ACC112 (cell line): ENCODE data around the gene CSNK1D.

Experiments used
- H2AFZ ChIP-seq: fragments of 200-600 bp; sonication (generic); one replicate; pipeline ENCODE4 v1.6.0; 2017; ENCODE audit warnings: antibody characterized with exemption, low read length; ENCODE audit not compliant: unreplicated experiment
- H3K27ac ChIP-seq: fragments of 200-600 bp; sonication (generic); 2 replicates; pipeline ENCODE4 v1.5.1; 2014; ENCODE audit warnings: low read depth, mild to moderate bottlenecking, antibody characterized with exemption, low read length, moderate library complexity
- H3K27me3 ChIP-seq: fragments of 200-600 bp; sonication (generic); 2 replicates; pipeline ENCODE4 v1.6.1; 2014; ENCODE audit warnings: mild to moderate bottlenecking, antibody characterized with exemption, low read length, moderate library complexity, mixed read lengths; ENCODE audit not compliant: insufficient read depth
- H3K36me3 ChIP-seq: fragments of 200-600 bp; sonication (generic); 2 replicates; pipeline ENCODE4 v1.6.1; 2016; ENCODE audit warnings: mild to moderate bottlenecking, antibody characterized with exemption, low read length, moderate library complexity, mixed read lengths; ENCODE audit not compliant: insufficient read depth
- H3K4me1 ChIP-seq: fragments of 200-600 bp; sonication (generic); one replicate; pipeline ENCODE4 v1.6.1; 2016; ENCODE audit warnings: low read length, mixed read lengths; ENCODE audit not compliant: insufficient read depth, unreplicated experiment, control insufficient read depth
- H3K4me3 ChIP-seq: fragments of 200-600 bp; sonication (generic); 2 replicates; pipeline ENCODE4 v1.5.1; 2014; ENCODE audit warnings: mild to moderate bottlenecking, low read depth, low read length
- H3K79me2 ChIP-seq: fragments of 200-600 bp; sonication (generic); one replicate; pipeline ENCODE4 v1.6.0; 2016; ENCODE audit warnings: low read length; ENCODE audit not compliant: control insufficient read depth, unreplicated experiment, insufficient read depth

Gene CSNK1D

DNA sequence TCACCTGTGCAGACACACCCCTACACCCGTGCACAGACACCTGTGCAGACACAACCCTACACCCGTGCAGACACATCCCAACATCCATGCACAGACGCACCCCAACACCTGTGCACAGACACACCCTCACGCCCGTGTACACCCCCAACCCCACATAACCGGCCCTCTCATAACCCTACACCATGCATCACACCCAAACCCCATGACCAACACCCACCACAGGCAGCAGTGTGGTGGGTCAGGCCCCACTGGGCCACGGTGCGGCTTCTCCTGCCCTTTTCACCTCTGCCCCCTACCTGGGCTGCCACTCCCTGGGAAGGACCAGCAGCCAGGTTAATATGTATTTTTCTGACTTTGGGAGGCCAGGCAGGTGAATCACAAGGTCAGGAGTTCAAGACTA lies 48.8 kb downstream of the CSNK1D start:
- Histone ChIP-seq H3K27me3 (no peaks in the 10 kb centered on the region), H2AFZ (no peak overlapping the region), H3K4me3 (no peak overlapping the region), H3K4me1 (peaks cover 3% of the 10 kb centered on the region), H3K79me2 (peaks cover 19% of the 10 kb centered on the region), H3K27ac (no peak overlapping the region), H3K36me3 (peaks cover 5% of the 10 kb centered on the region; the same call in 1 of the 2 replicates)

DNA sequence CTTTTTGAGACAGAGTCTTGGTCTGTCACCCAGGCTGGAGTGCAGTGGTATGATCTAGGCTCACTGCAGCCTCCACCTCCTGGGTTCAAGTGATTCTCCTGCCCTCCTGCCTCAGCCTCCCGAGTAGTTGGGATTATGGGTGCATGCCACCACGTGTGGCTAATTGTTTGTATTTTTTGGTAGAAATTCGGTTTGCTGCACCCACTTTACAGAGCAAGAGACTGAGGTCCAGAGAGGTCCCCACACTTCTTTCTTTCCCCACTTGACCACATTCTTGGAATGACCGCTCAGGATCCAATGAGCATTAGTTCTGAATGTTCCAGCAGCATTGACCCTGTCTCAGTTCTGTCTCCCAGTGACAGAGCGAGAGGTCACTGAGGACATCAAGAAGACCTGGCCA lies 50.0 kb downstream of the CSNK1D start:
- H3K27ac ChIP-seq = no peak overlapping the region
- no peak overlapping the region for H3K4me3 ChIP-seq
- no peak overlapping the region for H2AFZ ChIP-seq
- peaks cover 15% of the 10 kb centered on the region for H3K79me2 ChIP-seq
- H3K36me3 ChIP-seq = no peaks in the 10 kb centered on the region
- H3K27me3 ChIP-seq = no peaks in the 10 kb centered on the region
- H3K4me1 ChIP-seq = peaks cover 7% of the 10 kb centered on the region

DNA sequence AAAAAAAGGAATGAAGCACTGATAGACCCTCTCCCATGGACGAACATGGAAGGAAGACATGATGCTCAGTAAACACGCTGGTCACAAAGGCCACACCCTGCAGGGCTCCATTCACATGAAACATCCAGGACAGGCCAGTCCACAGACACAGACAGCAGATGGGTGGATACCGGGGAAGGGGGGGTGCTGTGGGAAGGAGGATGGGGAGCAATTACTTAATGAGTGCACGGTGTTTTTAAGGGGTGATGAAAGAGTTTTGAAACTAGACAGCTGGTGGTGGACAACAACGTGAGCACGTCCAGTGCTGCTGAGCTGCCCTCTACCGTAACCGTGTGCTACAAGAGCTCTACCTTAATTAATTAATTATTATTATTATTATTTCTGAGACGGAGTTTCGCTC lies 50.7 kb downstream of the CSNK1D start:
- Histone ChIP-seq H3K27me3 (no peaks in the 10 kb centered on the region), H3K27ac (no peak overlapping the region), H3K4me1 (peaks cover 11% of the 10 kb centered on the region), H3K36me3 (no peaks in the 10 kb centered on the region), H2AFZ (no peak overlapping the region), H3K4me3 (no peak overlapping the region), H3K79me2 (peaks cover 11% of the 10 kb centered on the region)

DNA sequence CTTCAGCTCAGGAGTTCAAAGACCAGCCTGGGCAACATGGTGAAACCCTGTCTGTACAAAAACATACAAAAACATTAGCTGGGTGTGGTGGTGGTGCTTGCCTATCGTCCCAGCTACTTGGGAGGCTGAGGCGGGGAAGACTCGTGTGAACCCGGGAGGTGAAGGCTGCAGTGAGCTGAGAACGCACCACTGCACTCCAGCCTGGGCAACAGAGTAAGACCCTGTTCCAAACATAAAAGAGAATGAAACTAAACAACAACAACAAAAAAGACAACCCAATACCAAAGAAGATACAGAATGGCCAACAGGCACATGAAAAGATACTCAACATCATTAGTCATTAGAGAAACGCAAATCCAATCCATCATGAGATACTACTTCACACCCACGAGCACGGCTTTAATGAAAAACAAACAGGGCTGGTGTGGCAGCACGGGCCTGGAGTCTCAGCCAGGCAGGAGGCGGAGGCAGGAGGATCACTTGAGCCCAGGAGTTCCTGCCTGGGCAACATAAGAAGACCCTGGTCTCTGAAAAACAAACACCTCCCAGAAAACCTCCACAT lies 52.1 kb downstream of the CSNK1D start:
- Histone ChIP-seq H3K4me3 (no peak overlapping the region), H2AFZ (no peak overlapping the region), H3K79me2 (peaks cover 10% of the 10 kb centered on the region), H3K4me1 (peaks cover 24% of the 10 kb centered on the region), H3K27me3 (no peaks in the 10 kb centered on the region), H3K27ac (no peak overlapping the region), H3K36me3 (no peaks in the 10 kb centered on the region)

DNA sequence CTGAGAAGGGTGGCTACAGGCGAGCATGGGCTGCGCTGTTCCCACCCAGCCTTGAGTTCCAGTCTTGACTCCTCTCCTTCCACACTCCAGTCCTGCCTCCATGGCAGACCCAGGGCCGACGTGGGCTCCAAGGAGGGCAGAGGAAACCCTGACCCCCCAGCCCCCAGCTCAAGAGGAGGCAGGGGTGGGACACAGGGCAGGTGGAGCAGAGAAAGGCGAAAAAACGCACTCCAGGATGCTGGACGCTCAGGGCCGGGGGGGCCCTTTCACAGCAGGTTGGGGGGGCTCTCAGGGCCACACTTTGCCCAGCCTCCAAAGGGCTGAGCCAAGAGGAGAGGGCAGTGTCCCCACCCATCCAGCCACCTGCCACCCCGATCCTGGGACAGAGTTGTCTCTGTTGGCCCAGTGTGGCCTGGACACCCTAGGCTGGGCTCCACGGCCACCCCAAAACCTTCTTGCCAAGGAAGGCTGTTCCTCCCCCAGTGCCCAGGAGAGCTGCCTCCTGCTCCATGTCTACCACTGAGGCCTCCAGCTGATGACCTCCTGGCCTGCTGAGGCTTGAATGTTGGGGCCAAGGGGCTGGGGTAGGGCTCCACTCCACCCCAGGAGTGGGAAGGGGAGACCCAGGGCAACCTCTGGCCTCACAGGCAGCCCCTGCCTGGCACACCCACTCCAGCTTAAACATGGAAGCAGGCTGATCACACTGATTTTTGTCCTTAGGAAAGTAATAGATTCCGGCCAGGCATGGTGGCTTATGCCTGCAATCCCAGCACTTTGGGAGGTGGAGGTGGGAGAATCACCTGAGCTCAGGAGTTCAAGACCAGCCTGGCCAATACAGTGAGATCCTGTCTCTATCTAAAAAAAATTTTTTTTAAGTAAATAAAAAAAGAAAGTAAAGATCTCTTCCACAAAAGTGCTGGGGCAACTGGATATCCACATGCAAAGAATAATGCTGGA lies 53.5 kb downstream of the CSNK1D start:
- Histone ChIP-seq H3K4me1 (peaks cover 37% of the 10 kb centered on the region), H3K36me3 (no peaks in the 10 kb centered on the region), H3K79me2 (peaks cover 15% of the 10 kb centered on the region), H3K27ac (no peak overlapping the region), H2AFZ (no peak overlapping the region), H3K27me3 (no peaks in the 10 kb centered on the region), H3K4me3 (no peak overlapping the region)

DNA sequence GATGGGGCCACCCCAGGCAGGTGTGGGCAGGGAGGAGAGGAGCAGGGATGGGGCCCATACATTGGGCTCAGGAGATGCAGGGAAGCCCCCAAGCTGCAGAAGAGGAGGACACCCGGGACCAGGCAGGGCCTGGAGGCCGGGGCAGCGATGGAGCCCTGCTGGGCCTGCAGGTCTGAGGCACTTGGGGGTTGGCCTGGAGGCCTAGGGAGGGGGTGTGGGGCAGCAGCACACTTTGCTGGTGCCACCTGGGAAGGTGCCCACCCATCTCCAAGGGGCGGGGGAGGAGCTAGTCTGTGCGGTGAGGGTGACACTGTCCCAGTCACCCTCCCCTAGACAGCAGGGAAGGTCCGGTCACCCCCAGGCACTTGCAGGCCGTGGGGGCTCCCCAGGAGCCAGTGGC lies 54.4 kb downstream of the CSNK1D start:
- H3K4me1 ChIP-seq = peaks cover 45% of the 10 kb centered on the region
- H3K27me3 ChIP-seq = no peaks in the 10 kb centered on the region
- no peak overlapping the region for H3K27ac ChIP-seq
- H2AFZ ChIP-seq = no peak overlapping the region
- H3K4me3 ChIP-seq = no peak overlapping the region
- H3K36me3 ChIP-seq = no peaks in the 10 kb centered on the region
- H3K79me2 ChIP-seq = peaks cover 15% of the 10 kb centered on the region

GRCh38 chr17:82218349-82219075 lies 55.0 kb downstream of the CSNK1D start:
- Histone ChIP-seq H3K27me3 (no peaks in the 10 kb centered on the region), H3K79me2 (peaks cover 15% of the 10 kb centered on the region), H3K36me3 (no peaks in the 10 kb centered on the region), H3K4me1 (peaks cover 48% of the 10 kb centered on the region), H3K27ac (no peak overlapping the region), H2AFZ (no peak overlapping the region), H3K4me3 (no peak overlapping the region)

GRCh38 chr17:82217530-82218204 lies 55.8 kb downstream of the CSNK1D start:
- Histone ChIP-seq H3K27me3 (no peaks in the 10 kb centered on the region), H3K36me3 (no peaks in the 10 kb centered on the region), H3K4me1 (peaks cover 48% of the 10 kb centered on the region), H3K79me2 (peaks cover 16% of the 10 kb centered on the region), H2AFZ (no peak overlapping the region), H3K27ac (peak overlapping the region; percentile 96), H3K4me3 (peak overlapping the region; percentile 57)

DNA sequence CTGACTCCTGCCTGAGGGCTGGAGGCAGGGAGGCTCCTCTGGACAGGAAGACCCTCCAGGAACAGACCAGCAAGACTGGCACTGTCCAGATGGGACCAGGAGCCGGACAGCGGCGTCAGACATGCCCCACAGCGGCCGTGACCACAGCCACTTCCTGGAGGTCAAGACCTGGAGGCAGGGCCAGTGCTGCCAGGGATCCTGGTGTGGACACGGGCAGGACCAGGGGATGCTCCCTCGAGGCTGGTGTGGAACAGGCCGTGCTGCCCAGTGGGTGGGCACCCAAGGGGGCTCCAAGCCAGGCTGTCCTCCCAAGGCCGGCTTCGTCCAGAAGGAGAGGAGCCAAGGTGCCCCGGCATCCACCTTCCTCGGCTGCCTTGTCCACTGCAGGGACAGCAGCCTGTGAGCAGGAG lies 56.4 kb downstream of the CSNK1D start:
- peaks cover 48% of the 10 kb centered on the region for H3K4me1 ChIP-seq
- no peaks in the 10 kb centered on the region for H3K27me3 ChIP-seq
- no peak overlapping the region for H2AFZ ChIP-seq
- peak overlapping the region; percentile 96 for H3K27ac ChIP-seq
- H3K79me2 ChIP-seq = peaks cover 20% of the 10 kb centered on the region
- peak overlapping the region; percentile 57 for H3K4me3 ChIP-seq
- H3K36me3 ChIP-seq = no peaks in the 10 kb centered on the region
